Nucleus accumbens (tissue), 56 donors: ENCODE data around the gene VSIG10L.

Experiments used
- DNase-seq, 56 donors: peaks; one replicate each; lab custom pipeline; 2025; lab: John Stamatoyannopoulos, UW

Gene VSIG10L

DNA sequence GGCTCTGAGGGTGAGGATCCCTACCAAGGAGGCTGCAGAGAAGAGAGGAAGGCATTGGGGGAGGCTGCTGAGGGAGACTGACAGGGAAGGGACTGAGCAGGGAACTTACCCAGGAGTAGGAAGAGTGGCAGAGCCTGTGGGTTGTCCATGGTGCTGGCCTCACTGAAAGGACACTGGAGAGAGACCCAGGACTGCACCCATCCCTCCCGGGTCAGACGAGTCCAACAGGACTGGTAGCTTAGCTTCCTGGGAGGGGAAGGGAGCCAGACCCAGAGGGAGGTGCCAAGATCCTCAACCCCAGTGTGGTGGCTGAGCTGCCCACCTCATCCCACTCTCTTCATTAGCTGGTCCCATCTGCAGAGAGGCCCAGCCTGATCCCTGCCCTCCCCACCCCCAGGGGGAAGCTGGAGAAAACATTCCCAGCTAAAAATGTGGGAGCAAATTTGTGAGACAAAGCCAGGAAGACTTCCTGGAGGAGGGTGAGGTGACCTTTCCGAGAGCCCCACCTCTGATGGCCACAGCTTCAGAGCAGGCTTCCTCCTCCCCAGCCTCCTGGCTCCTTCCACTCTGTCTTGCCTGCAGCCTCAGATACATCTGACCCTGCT lies at the start of gene VSIG10L:
TSS of gene VSIG10L (minus strand) at position 164 of the 605 bp plus-strand sequence. CDS start at position 149, 15 bp downstream.
- DNase-seq, result no peak

DNA sequence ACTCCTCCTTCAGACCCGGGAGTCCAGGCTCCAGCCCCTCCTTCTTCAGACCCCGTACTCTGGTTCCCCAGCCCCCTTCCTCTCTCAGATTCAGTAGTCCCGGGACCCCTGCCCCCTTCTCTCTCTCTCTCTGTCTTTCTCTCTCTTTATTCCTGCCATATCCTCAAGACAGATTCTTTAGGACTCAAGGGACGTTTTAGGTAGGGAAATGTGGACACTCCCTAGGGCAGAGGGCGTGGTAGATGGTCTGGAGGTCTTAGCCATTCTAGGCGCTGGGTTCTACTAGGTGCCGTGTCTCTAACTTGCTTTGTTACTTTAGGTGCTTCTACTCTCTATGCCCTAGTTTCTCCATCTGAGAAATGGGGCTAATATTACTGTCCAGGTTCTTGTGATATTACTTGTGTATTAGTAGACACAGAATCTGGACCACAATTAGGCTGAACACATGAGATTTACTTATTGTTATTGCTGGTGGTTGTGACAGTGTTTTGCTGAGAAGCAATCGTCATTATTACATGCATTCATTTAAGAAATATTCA lies 49.2 kb upstream of the VSIG10L start:
- DNase-seq, result no peak

DNA sequence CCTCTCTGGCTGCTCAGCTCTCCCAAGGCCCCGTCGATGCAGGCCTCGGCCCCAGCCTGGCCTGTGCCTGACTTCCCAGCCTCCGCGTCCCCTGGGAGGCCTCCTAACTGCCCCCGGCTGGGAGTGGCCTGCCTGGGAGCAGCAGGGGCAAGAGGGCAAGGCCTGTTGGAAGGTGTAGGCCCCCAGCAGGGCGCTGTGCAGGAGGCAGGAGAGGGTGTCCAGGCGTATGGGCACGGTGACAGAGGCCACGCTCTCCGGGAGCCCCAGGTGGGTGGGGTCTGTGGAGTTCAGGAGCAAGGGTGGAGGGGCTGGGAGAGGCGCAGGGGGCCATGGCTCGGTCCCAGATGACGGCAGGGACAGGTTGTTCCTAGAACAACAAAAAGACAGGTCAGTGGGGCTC lies 47.2 kb upstream of the VSIG10L start:
- no peak for DNase-seq

GRCh38 chr19:51387924-51388389 lies 46.0 kb upstream of the VSIG10L start, which contains the start of gene LIM2:
TSS of gene LIM2 (minus strand) at chr19:51387974. CDS start at chr19:51387443, 531 bp downstream.
- no peak for DNase-seq

- no peak for DNase-seq
Measured at GRCh38 chr19:51386882-51387520, 45.1 kb upstream of the VSIG10L start.

- DNase-seq, result no peak
Measured at GRCh38 chr19:51382004-51382403, 40.1 kb upstream of the VSIG10L start.

DNA sequence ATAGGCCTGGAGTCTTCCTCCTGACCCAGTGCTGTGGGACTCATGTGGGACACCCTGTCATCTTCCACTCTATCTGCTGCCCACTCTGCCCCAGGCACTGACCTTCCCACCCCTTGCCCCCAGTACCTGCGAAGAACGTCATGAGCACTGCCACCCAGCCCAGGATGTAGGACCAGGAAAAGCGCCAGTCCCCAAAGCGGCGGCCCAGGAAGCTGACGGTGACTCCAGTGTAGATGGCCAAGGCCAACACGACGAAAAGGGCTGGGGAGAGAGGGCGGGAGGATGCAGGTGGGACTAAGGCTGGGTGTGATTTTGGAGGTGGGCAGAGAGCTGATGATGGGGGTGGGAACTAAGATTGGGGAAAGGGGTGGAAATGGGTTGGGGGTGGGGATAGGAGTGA lies 38.4 kb upstream of the VSIG10L start:
- DNase-seq, result no peak

- DNase-seq, result no peak
Measured at GRCh38 chr19:51377422-51377821, 35.5 kb upstream of the VSIG10L start.

GRCh38 chr19:51375504-51376221 lies 33.7 kb upstream of the VSIG10L start:
- DNase-seq, result no peak

DNA sequence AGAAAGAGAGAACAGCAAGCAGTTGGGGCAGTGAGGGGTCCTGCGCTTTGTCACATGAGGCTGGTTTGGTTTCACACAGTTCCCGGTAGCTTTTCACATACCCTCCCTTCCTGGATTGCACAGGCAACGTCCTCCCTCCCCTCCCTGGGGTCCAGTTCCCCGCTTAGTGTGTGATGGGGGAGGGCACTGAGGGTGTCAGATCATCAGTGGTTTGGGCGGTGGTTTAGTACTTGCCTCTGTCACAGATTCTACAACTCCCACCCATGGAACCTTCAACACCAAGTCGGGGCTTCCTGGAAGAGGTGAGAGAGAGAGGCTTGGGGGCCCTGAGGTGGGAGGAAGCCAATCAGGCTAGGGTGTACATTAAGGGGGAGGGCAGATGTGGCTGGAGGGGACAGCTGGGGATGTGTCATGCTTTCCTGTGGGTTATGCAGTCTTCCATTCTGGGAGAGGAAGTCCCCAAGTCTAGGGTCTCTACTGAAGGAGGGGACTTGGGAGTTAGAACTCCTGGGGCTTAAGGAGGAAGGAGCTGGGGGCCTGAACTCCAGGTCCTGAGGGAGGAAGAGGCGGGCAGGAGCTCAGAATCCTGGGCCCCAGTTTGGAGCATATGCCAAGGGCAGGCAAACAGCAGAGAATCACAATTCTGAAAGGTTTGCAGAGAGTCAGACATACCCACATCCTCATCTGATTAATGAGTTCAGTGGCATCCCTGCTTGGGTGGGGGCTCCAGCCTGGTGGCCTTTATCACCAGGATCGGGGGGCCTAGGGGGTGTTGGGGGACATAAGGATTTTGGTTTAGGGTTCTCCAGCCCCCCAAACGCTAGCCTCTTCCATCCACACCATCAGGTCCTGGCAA lies 30.9 kb upstream of the VSIG10L start, which contains the start of gene NKG7:
TSS of gene NKG7 (minus strand) at position 6 of the 856 bp plus-strand sequence. CDS start 119 bp downstream, outside the sequence.
- no peak for DNase-seq

DNA sequence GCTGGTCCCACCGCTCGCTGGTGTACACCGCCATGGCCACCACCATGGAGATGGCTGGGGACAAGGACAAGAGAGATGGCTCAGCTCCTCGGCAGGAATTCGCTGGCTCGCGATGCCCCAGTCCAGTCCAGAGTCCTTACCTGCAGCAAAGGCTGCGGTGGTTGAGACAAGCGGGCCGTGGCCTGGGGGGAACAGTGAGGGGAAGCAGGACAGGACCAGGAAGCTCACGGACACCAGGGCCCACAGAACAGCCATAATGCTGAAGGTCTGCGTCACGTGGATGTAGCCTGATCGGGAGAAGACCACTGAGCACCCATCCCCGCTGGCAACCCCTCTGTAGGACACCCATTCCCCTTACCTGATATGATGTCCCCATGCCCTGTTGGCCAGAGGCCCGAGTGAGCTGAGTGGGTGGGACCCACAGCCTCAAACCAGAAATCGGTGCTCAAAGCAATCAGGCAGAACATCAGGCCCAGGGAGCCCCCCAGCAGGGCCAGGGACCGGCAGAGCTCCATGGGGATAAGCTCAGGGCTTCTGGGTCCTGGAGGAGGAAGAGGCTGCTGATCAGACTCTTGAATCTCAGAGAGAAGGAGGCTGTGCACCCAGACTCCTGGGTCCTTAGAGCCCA lies 30.2 kb upstream of the VSIG10L start:
- no peak for DNase-seq

GRCh38 chr19:51371186-51371690 lies 29.3 kb upstream of the VSIG10L start:
- no peak for DNase-seq

DNA sequence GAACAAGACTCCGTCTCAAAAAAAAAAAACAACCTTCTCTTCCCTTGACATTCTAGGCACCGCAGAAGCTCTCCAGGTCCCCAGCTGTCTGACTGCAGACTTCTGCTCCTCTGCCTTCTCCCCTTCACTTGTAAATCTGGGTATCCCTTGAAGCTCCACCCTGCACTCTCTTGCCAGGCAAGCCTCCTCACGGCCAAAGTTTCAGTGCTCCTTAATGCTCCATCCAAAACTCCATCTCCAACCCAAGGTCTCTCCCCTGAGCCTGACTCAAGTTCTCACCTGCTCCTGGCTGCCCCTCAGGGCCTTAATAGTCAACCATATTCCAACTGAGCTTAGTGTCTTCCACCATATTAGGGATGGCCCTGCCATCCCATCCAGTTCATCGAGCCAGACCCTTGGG lies 28.3 kb upstream of the VSIG10L start:
- no peak for DNase-seq

DNA sequence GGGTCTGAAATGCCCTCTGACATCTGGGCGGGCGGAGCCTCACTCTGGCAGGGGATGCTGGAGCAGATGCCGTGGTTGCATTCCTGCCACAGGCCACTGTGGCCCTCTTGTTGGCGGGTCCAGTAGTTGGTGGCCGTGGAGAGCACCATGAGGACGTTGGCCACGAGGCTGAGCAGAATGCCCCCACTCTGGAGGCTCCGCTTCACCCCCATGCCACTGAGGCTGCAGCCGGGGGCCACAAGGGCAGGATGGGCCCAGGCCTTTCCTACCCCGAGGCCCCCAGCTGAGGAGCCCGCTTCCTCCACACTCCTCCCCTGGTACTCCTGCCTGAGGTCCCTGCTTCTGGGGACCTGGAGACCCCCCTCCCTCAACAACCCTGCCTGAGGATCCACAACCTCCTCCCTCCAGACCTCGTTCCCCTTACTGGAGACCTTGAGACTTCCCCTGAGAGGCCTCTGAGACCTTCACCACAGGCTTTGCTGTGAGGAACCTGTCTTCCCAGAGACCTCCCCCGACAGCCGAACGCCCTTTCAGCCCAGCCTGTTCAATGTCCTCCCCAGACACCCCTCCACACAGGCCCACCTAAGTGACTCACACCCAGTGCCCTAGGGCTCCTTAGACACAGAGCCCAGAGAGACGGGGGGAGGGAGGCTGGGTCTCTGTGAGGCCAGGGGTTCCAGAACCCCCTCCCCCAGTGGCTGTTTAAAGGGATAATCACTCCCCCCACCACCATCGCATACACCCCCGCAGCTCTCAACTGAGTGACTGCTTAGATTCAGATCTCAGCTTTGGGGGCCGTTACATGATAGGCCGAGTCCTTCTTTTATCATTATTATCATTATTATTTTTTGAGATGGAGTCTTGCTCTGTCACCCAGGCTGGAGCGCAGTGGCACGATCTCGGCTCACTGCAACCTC lies 26.7 kb upstream of the VSIG10L start, which contains the start of gene CLDND2:
TSS of gene CLDND2 (minus strand) at position 638 of the 917 bp plus-strand sequence. CDS start at position 212, 426 bp downstream.
- peak in 2 of 56 donors; percentile 34 to 53 for DNase-seq

DNA sequence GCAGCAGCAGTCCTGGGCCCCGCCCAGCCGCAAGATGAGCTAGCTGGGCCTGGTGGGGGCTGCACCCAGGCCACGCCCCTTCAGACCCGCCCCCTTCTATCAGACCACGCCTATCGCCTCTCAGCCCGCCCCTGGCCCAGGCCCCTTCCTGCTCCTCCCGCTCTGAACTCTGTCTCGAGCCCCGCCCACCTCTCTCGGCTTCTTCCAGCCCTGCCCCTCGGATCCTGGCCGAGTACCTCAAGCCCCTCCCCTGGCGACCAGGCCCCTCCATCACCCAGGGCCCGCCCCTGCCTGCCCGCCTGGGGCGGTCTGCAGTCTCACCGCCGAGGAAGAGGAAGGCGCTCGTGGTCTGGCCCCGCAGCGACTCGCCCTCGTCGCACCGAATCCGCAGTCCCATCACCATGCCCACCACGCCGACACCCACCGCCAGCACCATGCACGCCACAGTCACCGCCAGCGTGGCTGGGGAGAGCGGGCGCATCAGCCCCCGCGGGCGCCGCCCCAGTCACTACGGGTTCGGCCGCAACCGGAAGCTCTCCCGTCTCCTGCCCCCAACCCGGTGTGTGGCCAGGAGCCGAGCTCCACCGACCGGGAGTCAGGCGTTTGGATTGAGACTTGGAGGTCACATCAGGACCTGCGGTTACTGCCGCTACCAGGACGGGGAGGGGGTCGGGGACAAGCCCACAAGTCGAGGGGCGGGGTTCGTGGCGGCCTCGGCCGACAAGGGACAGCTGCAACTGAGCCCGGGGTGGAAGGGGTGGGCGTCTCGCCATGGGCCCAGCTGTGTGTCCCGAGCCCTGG lies 25.8 kb upstream of the VSIG10L start:
- DNase-seq, result peak; percentile 73 to 100 (median 97)

GRCh38 chr19:51367255-51367564 lies 25.3 kb upstream of the VSIG10L start:
- DNase-seq, result peak in 7 of 56 donors; percentile 50 to 66 (median 60)
